ENCODE results near the gene L3MBTL2. TPM values are rescaled to one million over a fixed set of nuclear protein-coding genes. Genes with fewer than 3 reads are reported as not detected.

The L3MBTL2 gene
- total RNA-seq, 1 donor from 2014 or later = 12.7 TPM

- DNase-seq (ENCODE audit: low spot score) = no peak
Measured at GRCh38 chr22:41206719-41207118, 1.6 kb downstream of the L3MBTL2 start.

GRCh38 chr22:41215409-41215808, 10.3 kb downstream of the L3MBTL2 start:
- ATAC-seq = no peak
- DNase-seq (ENCODE audit: low spot score) = no peak

More at GRCh38 chr22:41206719-41207118, 1.6 kb downstream of the L3MBTL2 start:
- ATAC-seq = no peak

- ATAC-seq (no peak), DNase-seq (ENCODE audit: low spot score) (no peak)
Measured at GRCh38 chr22:41215926-41216325, 10.8 kb downstream of the L3MBTL2 start.

GRCh38 chr22:41216984-41217383, 11.9 kb downstream of the L3MBTL2 start:
- DNase-seq (ENCODE audit: low spot score) = no peak

GRCh38 chr22:41217553-41218157, 12.5 kb downstream of the L3MBTL2 start:
- ATAC-seq (peak; percentile 61), DNase-seq (ENCODE audit: low spot score) (no peak)

More at GRCh38 chr22:41216984-41217383, 11.9 kb downstream of the L3MBTL2 start:
- ATAC-seq = no peak

- DNase-seq (ENCODE audit: low spot score) (no peak), ATAC-seq (peak; percentile 54)
Measured at GRCh38 chr22:41222846-41223507, 17.9 kb downstream of the L3MBTL2 start.

- ATAC-seq (peak; percentile 90), DNase-seq (ENCODE audit: low spot score) (peak; percentile 92)
Measured at GRCh38 chr22:41223535-41223934, 18.4 kb downstream of the L3MBTL2 start.

- DNase-seq (ENCODE audit: low spot score) (no peak), ATAC-seq (no peak)
Measured at GRCh38 chr22:41226723-41227655, 21.9 kb downstream of the L3MBTL2 start.

- no peak for DNase-seq (ENCODE audit: low spot score)
- ATAC-seq = no peak
Measured at GRCh38 chr22:41229215-41229614, 24.1 kb downstream of the L3MBTL2 start.

- DNase-seq (ENCODE audit: low spot score) (no peak), ATAC-seq (peak; percentile 37)
Measured at GRCh38 chr22:41229730-41230400, 24.8 kb downstream of the L3MBTL2 start.

- DNase-seq (ENCODE audit: low spot score) (no peak), ATAC-seq (no peak)
Measured at GRCh38 chr22:41230401-41230785, 25.3 kb downstream of the L3MBTL2 start.

- ATAC-seq (peak; percentile 60), DNase-seq (ENCODE audit: low spot score) (peak; percentile 69)
Measured at GRCh38 chr22:41231369-41231768, 26.3 kb downstream of the L3MBTL2 start.

- ATAC-seq (peak; percentile 39), DNase-seq (ENCODE audit: low spot score) (peak; percentile 82)
Measured at GRCh38 chr22:41234815-41235695, 29.9 kb downstream of the L3MBTL2 start.

- DNase-seq (ENCODE audit: low spot score) (no peak), ATAC-seq (no peak)
Measured at GRCh38 chr22:41237036-41237706, 32.1 kb downstream of the L3MBTL2 start.

- DNase-seq (ENCODE audit: low spot score) (peak; percentile 86), ATAC-seq (peak; percentile 88)
Measured at GRCh38 chr22:41237707-41238569, 32.8 kb downstream of the L3MBTL2 start.

GRCh38 chr22:41238570-41239442, 33.7 kb downstream of the L3MBTL2 start:
- DNase-seq (ENCODE audit: low spot score) (no peak), ATAC-seq (no peak)

- ATAC-seq (no peak), DNase-seq (ENCODE audit: low spot score) (no peak)
Measured at GRCh38 chr22:41239443-41240128, 34.5 kb downstream of the L3MBTL2 start.

All from left lobe of liver (tissue), 2 donors.